Breast epithelium (tissue), 3 donors: ENCODE data around the gene A4GALT.

Experiments
- CTCF ChIP-seq, 3 donors: fragments of 450-650 bp; IDR thresholded peaks; one replicate each; pipeline ENCODE4 v1.5.1; 2016 to 2017; ENCODE audit warnings: antibody characterized with exemption in 3 of 3, mild to moderate bottlenecking in 3 of 3, moderate library complexity in 3 of 3
- POLR2A ChIP-seq: fragments of 450-650 bp; IDR thresholded peaks from one replicate; pipeline ENCODE4 v1.6.1; 2016; ENCODE audit warnings: antibody characterized with exemption, mild to moderate bottlenecking, moderate library complexity
- POLR2AphosphoS5 ChIP-seq, 3 donors: sonication (generic); formaldehyde crosslinking; IDR thresholded peaks; one replicate each; pipeline ENCODE4 v1.6.1; 2017; ENCODE audit warnings: antibody characterized with exemption in 3 of 3

- no peak for TF ChIP-seq CTCF (IDR thresholded peaks at IDR 0.05)
- TF ChIP-seq POLR2A = no peak
- peak in 1 of 3 donors; percentile 53 for TF ChIP-seq POLR2AphosphoS5 (IDR thresholded peaks at IDR 0.05)
These were observed 49.1 kb upstream of the A4GALT start for GRCh38 chr22:42769574-42770447.
